ENCODE measurements around the gene TJP2. TPM values are rescaled to one million over a fixed set of nuclear protein-coding genes. Genes with fewer than 3 reads are reported as not detected.

Gene TJP2
- total RNA-seq, 1 donor from 2014 or later = 6.0 TPM

GRCh38 chr9:69276775-69277174 is 102.7 kb downstream of the TJP2 start:
- no peak for DNase-seq
- H3K27ac Mint-ChIP-seq (ENCODE audit: unreplicated experiment) = no peak overlapping the region
- TF ChIP-seq CTCF (IDR thresholded peaks at IDR 0.05; ENCODE audit: partially characterized antibody, unreplicated experiment) = no peak
- peaks cover 10% of the 10 kb centered on the region for H3K36me3 Mint-ChIP-seq (ENCODE audit: unreplicated experiment)
- no peak overlapping the region for H3K4me3 Mint-ChIP-seq (ENCODE audit: unreplicated experiment)
- no peaks in the 10 kb centered on the region for H3K27me3 Mint-ChIP-seq (ENCODE audit: unreplicated experiment)
- no peaks in the 10 kb centered on the region for H3K4me1 Mint-ChIP-seq (ENCODE audit: low read depth, unreplicated experiment)
- no peaks in the 10 kb centered on the region for H3K9me3 Mint-ChIP-seq (ENCODE audit: unreplicated experiment)

DNA sequence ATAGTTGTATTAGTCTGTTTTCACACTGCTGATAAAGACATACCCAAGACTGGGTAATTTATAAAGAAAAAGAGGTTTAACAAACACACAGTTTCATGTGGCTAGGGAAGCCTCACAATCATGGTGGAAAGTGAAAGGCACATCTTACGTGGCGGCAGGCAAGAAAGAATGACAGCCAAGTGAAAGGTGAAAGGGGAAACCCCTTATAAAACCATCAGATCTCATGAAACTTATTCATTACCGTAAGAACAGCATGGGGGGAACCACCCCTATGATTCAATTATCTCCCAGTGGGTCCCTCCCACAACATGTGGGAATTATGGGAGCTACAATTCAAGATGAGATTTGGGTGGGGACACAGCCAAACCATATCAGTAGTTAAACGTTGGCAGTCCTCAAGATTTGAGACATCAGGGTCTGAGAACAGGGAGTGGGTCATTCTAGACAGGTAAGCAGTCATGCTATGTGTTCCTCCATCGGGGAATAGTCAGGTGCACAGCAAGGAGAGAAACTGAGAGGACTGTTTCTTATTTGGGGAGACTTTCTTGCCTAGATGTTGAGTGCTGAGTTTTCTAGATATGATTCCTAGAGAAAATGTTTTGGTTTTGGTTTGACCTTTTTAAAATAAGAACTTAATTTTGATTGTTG is 105.1 kb downstream of the TJP2 start:
- no peaks in the 10 kb centered on the region for H3K9me3 Mint-ChIP-seq (ENCODE audit: unreplicated experiment)
- no peak overlapping the region for H3K4me3 Mint-ChIP-seq (ENCODE audit: unreplicated experiment)
- TF ChIP-seq CTCF (IDR thresholded peaks at IDR 0.05; ENCODE audit: partially characterized antibody, unreplicated experiment) = no peak
- no peaks in the 10 kb centered on the region for H3K27me3 Mint-ChIP-seq (ENCODE audit: unreplicated experiment)
- no peak overlapping the region for H3K27ac Mint-ChIP-seq (ENCODE audit: unreplicated experiment)
- peaks cover 9% of the 10 kb centered on the region for H3K36me3 Mint-ChIP-seq (ENCODE audit: unreplicated experiment)
- no peak for DNase-seq
- H3K4me1 Mint-ChIP-seq (ENCODE audit: low read depth, unreplicated experiment) = no peaks in the 10 kb centered on the region

GRCh38 chr9:69279733-69280132 is 105.7 kb downstream of the TJP2 start:
- no peak for TF ChIP-seq CTCF (IDR thresholded peaks at IDR 0.05; ENCODE audit: partially characterized antibody, unreplicated experiment)
- peaks cover 4% of the 10 kb centered on the region for H3K36me3 Mint-ChIP-seq (ENCODE audit: unreplicated experiment)
- H3K4me1 Mint-ChIP-seq (ENCODE audit: low read depth, unreplicated experiment) = no peaks in the 10 kb centered on the region
- no peak for DNase-seq
- no peak overlapping the region for H3K27ac Mint-ChIP-seq (ENCODE audit: unreplicated experiment)
- H3K4me3 Mint-ChIP-seq (ENCODE audit: unreplicated experiment) = no peak overlapping the region
- H3K9me3 Mint-ChIP-seq (ENCODE audit: unreplicated experiment) = no peaks in the 10 kb centered on the region
- H3K27me3 Mint-ChIP-seq (ENCODE audit: unreplicated experiment) = no peaks in the 10 kb centered on the region

GRCh38 chr9:69283003-69283402 is 108.9 kb downstream of the TJP2 start:
- no peak for TF ChIP-seq CTCF (IDR thresholded peaks at IDR 0.05; ENCODE audit: partially characterized antibody, unreplicated experiment)
- Mint-ChIP-seq H3K9me3 (ENCODE audit: unreplicated experiment) (no peaks in the 10 kb centered on the region), H3K36me3 (ENCODE audit: unreplicated experiment) (no peaks in the 10 kb centered on the region), H3K4me3 (ENCODE audit: unreplicated experiment) (no peak overlapping the region), H3K27ac (ENCODE audit: unreplicated experiment) (no peak overlapping the region), H3K27me3 (ENCODE audit: unreplicated experiment) (no peaks in the 10 kb centered on the region), H3K4me1 (ENCODE audit: low read depth, unreplicated experiment) (no peaks in the 10 kb centered on the region)
- DNase-seq = no peak

GRCh38 chr9:69292078-69292477 is 118.0 kb downstream of the TJP2 start:
- DNase-seq = no peak
- H3K27me3 Mint-ChIP-seq (ENCODE audit: unreplicated experiment) = no peaks in the 10 kb centered on the region
- H3K9me3 Mint-ChIP-seq (ENCODE audit: unreplicated experiment) = no peaks in the 10 kb centered on the region
- H3K4me3 Mint-ChIP-seq (ENCODE audit: unreplicated experiment) = no peak overlapping the region
- no peak overlapping the region for H3K27ac Mint-ChIP-seq (ENCODE audit: unreplicated experiment)
- no peaks in the 10 kb centered on the region for H3K4me1 Mint-ChIP-seq (ENCODE audit: low read depth, unreplicated experiment)
- TF ChIP-seq CTCF (IDR thresholded peaks at IDR 0.05; ENCODE audit: partially characterized antibody, unreplicated experiment) = no peak
- no peaks in the 10 kb centered on the region for H3K36me3 Mint-ChIP-seq (ENCODE audit: unreplicated experiment)
